ENCODE results near the gene DDX6. TPM values are rescaled to one million over a fixed set of nuclear protein-coding genes. Genes with fewer than 3 reads are reported as not detected.

DDX6 gene
- total and polyA plus RNA-seq, 4 donors = 11.3 to 98.4 (median 43.8) TPM

GRCh38 chr11:118812485-118812884 lies 21.5 kb upstream of the DDX6 start:
- no peaks in the 10 kb centered on the region for H3K9me3 ChIP-seq (ENCODE audit: control insufficient read depth in 4 of 4, low read length in 3 of 4)
- H3K4me1 ChIP-seq (ENCODE audit: control insufficient read depth in 4 of 4, insufficient read depth in 4 of 4, low read length in 3 of 4) = peaks cover 0 to 6% (median 1%) of the 10 kb centered on the region in 4 donors
- H3K36me3 ChIP-seq (ENCODE audit: control insufficient read depth in 4 of 4, insufficient read depth in 3 of 4, low read depth in 1 of 4, low read length in 3 of 4) = no peaks in the 10 kb centered on the region
- no peak overlapping the region for H3K27ac ChIP-seq (ENCODE audit: low read depth in 1 of 2, low read length in 2 of 2)
- DNase-seq (ENCODE audit: low spot score) = no peak
- WGBS = 67% methylated on average over 4 of the region's 5 CpGs
- H3K4me3 ChIP-seq (ENCODE audit: low read depth in 1 of 3, low read length in 3 of 3) = no peak overlapping the region
- no peaks in the 10 kb centered on the region for H3K27me3 ChIP-seq (ENCODE audit: control insufficient read depth in 4 of 4, insufficient read depth in 4 of 4, low read length in 3 of 4)
- no peak overlapping the region for H3K9ac ChIP-seq (ENCODE audit: low read depth in 1 of 2, low read length in 2 of 2)
- TF ChIP-seq FOXA1 (IDR thresholded peaks at IDR 0.05) = no peak
- TF ChIP-seq YY1 (IDR thresholded peaks at IDR 0.05) = no peak
- TF ChIP-seq CTCF (IDR thresholded peaks at IDR 0.05; ENCODE audit: low read depth, low read length, missing input control) = no peak
- no peak for TF ChIP-seq HNF4A (conservative IDR thresholded peaks at IDR 0.05)
- TF ChIP-seq, protein P1, sequence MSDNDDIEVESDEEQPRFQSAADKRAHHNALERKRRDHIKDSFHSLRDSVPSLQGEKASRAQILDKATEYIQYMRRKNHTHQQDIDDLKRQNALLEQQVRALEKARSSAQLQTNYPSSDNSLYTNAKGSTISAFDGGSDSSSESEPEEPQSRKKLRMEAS (IDR thresholded peaks at IDR 0.05) = no peak
- no peak for TF ChIP-seq HNF4G (IDR thresholded peaks at IDR 0.05)
- no peak for TF ChIP-seq GABPA (IDR thresholded peaks at IDR 0.05 in 1 of 2, conservative IDR thresholded peaks at IDR 0.05 in 1 of 2)
- TF ChIP-seq, protein P2, sequence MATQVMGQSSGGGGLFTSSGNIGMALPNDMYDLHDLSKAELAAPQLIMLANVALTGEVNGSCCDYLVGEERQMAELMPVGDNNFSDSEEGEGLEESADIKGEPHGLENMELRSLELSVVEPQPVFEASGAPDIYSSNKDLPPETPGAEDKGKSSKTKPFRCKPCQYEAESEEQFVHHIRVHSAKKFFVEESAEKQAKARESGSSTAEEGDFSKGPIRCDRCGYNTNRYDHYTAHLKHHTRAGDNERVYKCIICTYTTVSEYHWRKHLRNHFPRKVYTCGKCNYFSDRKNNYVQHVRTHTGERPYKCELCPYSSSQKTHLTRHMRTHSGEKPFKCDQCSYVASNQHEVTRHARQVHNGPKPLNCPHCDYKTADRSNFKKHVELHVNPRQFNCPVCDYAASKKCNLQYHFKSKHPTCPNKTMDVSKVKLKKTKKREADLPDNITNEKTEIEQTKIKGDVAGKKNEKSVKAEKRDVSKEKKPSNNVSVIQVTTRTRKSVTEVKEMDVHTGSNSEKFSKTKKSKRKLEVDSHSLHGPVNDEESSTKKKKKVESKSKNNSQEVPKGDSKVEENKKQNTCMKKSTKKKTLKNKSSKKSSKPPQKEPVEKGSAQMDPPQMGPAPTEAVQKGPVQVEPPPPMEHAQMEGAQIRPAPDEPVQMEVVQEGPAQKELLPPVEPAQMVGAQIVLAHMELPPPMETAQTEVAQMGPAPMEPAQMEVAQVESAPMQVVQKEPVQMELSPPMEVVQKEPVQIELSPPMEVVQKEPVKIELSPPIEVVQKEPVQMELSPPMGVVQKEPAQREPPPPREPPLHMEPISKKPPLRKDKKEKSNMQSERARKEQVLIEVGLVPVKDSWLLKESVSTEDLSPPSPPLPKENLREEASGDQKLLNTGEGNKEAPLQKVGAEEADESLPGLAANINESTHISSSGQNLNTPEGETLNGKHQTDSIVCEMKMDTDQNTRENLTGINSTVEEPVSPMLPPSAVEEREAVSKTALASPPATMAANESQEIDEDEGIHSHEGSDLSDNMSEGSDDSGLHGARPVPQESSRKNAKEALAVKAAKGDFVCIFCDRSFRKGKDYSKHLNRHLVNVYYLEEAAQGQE (IDR thresholded peaks at IDR 0.05) = no peak
- no peak for TF ChIP-seq RAD21 (IDR thresholded peaks at IDR 0.05)
- TF ChIP-seq RXRA (IDR thresholded peaks at IDR 0.05) = no peak
- TF ChIP-seq NR2F2 (IDR thresholded peaks at IDR 0.05) = no peak
- no peak for TF ChIP-seq SP1 (IDR thresholded peaks at IDR 0.05)
- no peak for TF ChIP-seq FOXA2 (IDR thresholded peaks at IDR 0.05)
- TF ChIP-seq JUND (IDR thresholded peaks at IDR 0.05) = no peak

GRCh38 chr11:118807800-118808778 lies 17.1 kb upstream of the DDX6 start:
- peaks cover 0 to 6% (median 2%) of the 10 kb centered on the region in 4 donors for H3K4me1 ChIP-seq (ENCODE audit: control insufficient read depth in 4 of 4, insufficient read depth in 4 of 4, low read length in 3 of 4)
- H3K9ac ChIP-seq (ENCODE audit: low read depth in 1 of 2, low read length in 2 of 2) = no peak overlapping the region
- no peak for DNase-seq (ENCODE audit: low spot score)
- no peaks in the 10 kb centered on the region for H3K36me3 ChIP-seq (ENCODE audit: control insufficient read depth in 4 of 4, insufficient read depth in 3 of 4, low read depth in 1 of 4, low read length in 3 of 4)
- H3K4me3 ChIP-seq (ENCODE audit: low read depth in 1 of 3, low read length in 3 of 3) = no peak overlapping the region
- H3K9me3 ChIP-seq (ENCODE audit: control insufficient read depth in 4 of 4, low read length in 3 of 4) = no peaks in the 10 kb centered on the region
- H3K27ac ChIP-seq (ENCODE audit: low read depth in 1 of 2, low read length in 2 of 2) = no peak overlapping the region
- H3K27me3 ChIP-seq (ENCODE audit: control insufficient read depth in 4 of 4, insufficient read depth in 4 of 4, low read length in 3 of 4) = no peaks in the 10 kb centered on the region
- no peak for TF ChIP-seq CTCF (IDR thresholded peaks at IDR 0.05; ENCODE audit: low read depth, low read length, missing input control)
- TF ChIP-seq YY1 (IDR thresholded peaks at IDR 0.05) = no peak
- TF ChIP-seq HNF4G (IDR thresholded peaks at IDR 0.05) = no peak
- no peak for TF ChIP-seq RAD21 (IDR thresholded peaks at IDR 0.05)
- TF ChIP-seq, protein P1 (IDR thresholded peaks at IDR 0.05) = no peak
- no peak for TF ChIP-seq EGR1 (IDR thresholded peaks at IDR 0.05; ENCODE audit: low read depth in 2 of 2)
- TF ChIP-seq, protein P3, sequence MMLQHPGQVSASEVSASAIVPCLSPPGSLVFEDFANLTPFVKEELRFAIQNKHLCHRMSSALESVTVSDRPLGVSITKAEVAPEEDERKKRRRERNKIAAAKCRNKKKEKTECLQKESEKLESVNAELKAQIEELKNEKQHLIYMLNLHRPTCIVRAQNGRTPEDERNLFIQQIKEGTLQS (IDR thresholded peaks at IDR 0.05) = no peak
- TF ChIP-seq FOXA1 (IDR thresholded peaks at IDR 0.05) = no peak
- TF ChIP-seq GABPA (IDR thresholded peaks at IDR 0.05 in 1 of 2, conservative IDR thresholded peaks at IDR 0.05 in 1 of 2) = no peak
- no peak for TF ChIP-seq NR2F2 (IDR thresholded peaks at IDR 0.05)
- WGBS = 64% methylated on average over 3 of the region's 3 CpGs

Data from liver (tissue), 9 donors.